Mesendoderm (in vitro differentiated cells): Measurements from ENCODE around the gene CCDC184.

Experiments used
- DNase-seq: peaks from one replicate; pipeline ENCODE4 v3.0.0; 2013
- H2AK5ac ChIP-seq: 2 replicates; pipeline ENCODE4 v1.6.1; 2013; ENCODE audit warnings: low read length, inconsistent platforms
- H2BK120ac ChIP-seq: 2 replicates; pipeline ENCODE4 v1.6.1; 2013; ENCODE audit warnings: low read depth, mild to moderate bottlenecking, low read length, moderate library complexity, mixed read lengths
- H2BK15ac ChIP-seq: replicated peaks from 2 replicates; pipeline ENCODE4 v1.6.1; 2013; ENCODE audit warnings: low read depth, mild to moderate bottlenecking, moderate library complexity
- H2BK5ac ChIP-seq: 2 replicates; pipeline ENCODE4 v1.6.1; 2013; ENCODE audit warnings: low read length, inconsistent platforms
- H3K18ac ChIP-seq: 2 replicates; pipeline ENCODE4 v1.6.1; 2013; ENCODE audit warnings: mild to moderate bottlenecking, low read length, mixed read lengths
- H3K23ac ChIP-seq: one replicate; pipeline ENCODE4 v1.6.1; 2013; ENCODE audit warnings: low read length
- H3K27ac ChIP-seq: 2 replicates; pipeline ENCODE4 v1.5.1; 2013; ENCODE audit warnings: low read depth, mild to moderate bottlenecking, inconsistent platforms, low read length, moderate library complexity
- H3K27me3 ChIP-seq: 2 replicates; pipeline ENCODE4 v1.6.1; 2013; ENCODE audit warnings: low read length, control low read depth, mild to moderate bottlenecking, inconsistent platforms; ENCODE audit not compliant: insufficient read depth, poor library complexity
- H3K36me3 ChIP-seq: 2 replicates; pipeline ENCODE4 v1.6.1; 2013; ENCODE audit warnings: low read length, inconsistent platforms; ENCODE audit not compliant: control insufficient read depth, insufficient read depth
- H3K4ac ChIP-seq: one replicate; pipeline ENCODE4 v1.6.1; 2013; ENCODE audit warnings: low read depth, mild to moderate bottlenecking, low read length, moderate library complexity
- H3K4me1 ChIP-seq: 2 replicates; pipeline ENCODE4 v1.6.1; 2013; ENCODE audit warnings: low read depth, low read length, inconsistent platforms; ENCODE audit not compliant: control insufficient read depth
- H3K4me2 ChIP-seq: 2 replicates; pipeline ENCODE4 v1.6.1; 2013; ENCODE audit warnings: low read length
- H3K4me3 ChIP-seq: 2 replicates; pipeline ENCODE4 v1.5.1; 2013; ENCODE audit warnings: mild to moderate bottlenecking, low read length
- H3K56ac ChIP-seq: one replicate; pipeline ENCODE4 v1.6.1; 2013; ENCODE audit warnings: low read length
- H3K79me1 ChIP-seq: 2 replicates; pipeline ENCODE4 v1.6.1; 2013; ENCODE audit warnings: low read length, inconsistent platforms
- H3K79me2 ChIP-seq: 2 replicates; pipeline ENCODE4 v1.6.1; 2013; ENCODE audit warnings: mild to moderate bottlenecking, low read length; ENCODE audit not compliant: control insufficient read depth, insufficient read depth
- H3K9ac ChIP-seq: 2 replicates; pipeline ENCODE4 v1.6.1; 2013; ENCODE audit warnings: low read length, inconsistent platforms
- H4K5ac ChIP-seq: one replicate; pipeline ENCODE4 v1.6.1; 2013; ENCODE audit warnings: low read length
- H4K8ac ChIP-seq: one replicate; pipeline ENCODE4 v1.6.1; 2013; ENCODE audit warnings: low read depth, mild to moderate bottlenecking, control low read depth, low read length, moderate library complexity
- WGBS: extraction: QIAGEN DNeasy Blood & Tissue Kit; methylation state at CpG from one replicate; pipeline ENCODE4 v1.1.7; 2013; ENCODE audit warnings: low lambda C conversion rate, missing lambda C conversion rate; ENCODE audit not compliant: insufficient coverage; ENCODE audit errors: extremely low coverage; 5-methylcytosine and 5-hydroxymethylcytosine counted together

CCDC184 gene

GRCh38 chr12:48187916-48188695, 4.7 kb downstream of the CCDC184 start:
- Histone ChIP-seq H3K4me2 (no peak overlapping the region), H3K18ac (no peak overlapping the region), H3K4me3 (no peak overlapping the region), H3K27me3 (peaks cover 13% of the 10 kb centered on the region), H3K79me2 (no peaks in the 10 kb centered on the region), H3K27ac (no peak overlapping the region), H2BK15ac (no peak overlapping the region), H2BK5ac (no peak overlapping the region), H2AK5ac (no peak overlapping the region), H3K23ac (no peak overlapping the region), H3K9ac (no peak overlapping the region), H3K4me1 (no peaks in the 10 kb centered on the region), H3K4ac (no peak overlapping the region), H3K56ac (no peak overlapping the region), H2BK120ac (no peak overlapping the region), H4K8ac (no peak overlapping the region), H4K5ac (no peak overlapping the region), H3K79me1 (no peaks in the 10 kb centered on the region), H3K36me3 (no peaks in the 10 kb centered on the region)
- DNase-seq = no peak
- no CpG with 5 or more reads among the region's 10 CpGs for WGBS

GRCh38 chr12:48189331-48190125, 6.1 kb downstream of the CCDC184 start:
- Histone ChIP-seq H3K27ac (no peak overlapping the region), H4K8ac (no peak overlapping the region), H3K18ac (no peak overlapping the region), H3K4me1 (no peaks in the 10 kb centered on the region), H2AK5ac (no peak overlapping the region), H2BK15ac (no peak overlapping the region), H2BK5ac (no peak overlapping the region), H3K4me3 (no peak overlapping the region), H2BK120ac (no peak overlapping the region), H4K5ac (no peak overlapping the region), H3K23ac (no peak overlapping the region), H3K36me3 (no peaks in the 10 kb centered on the region), H3K4me2 (no peak overlapping the region), H3K79me2 (no peaks in the 10 kb centered on the region), H3K79me1 (no peaks in the 10 kb centered on the region), H3K9ac (no peak overlapping the region), H3K27me3 (peaks cover 6% of the 10 kb centered on the region), H3K4ac (no peak overlapping the region), H3K56ac (no peak overlapping the region)
- WGBS = no CpG with 5 or more reads among the region's 6 CpGs
- DNase-seq = peak; percentile 79

- no peaks in the 10 kb centered on the region for H3K79me1 ChIP-seq
- H3K27ac ChIP-seq = no peak overlapping the region
- H3K4me1 ChIP-seq = no peaks in the 10 kb centered on the region
- no peak overlapping the region for H4K8ac ChIP-seq
- no peaks in the 10 kb centered on the region for H3K79me2 ChIP-seq
- H3K56ac ChIP-seq = no peak overlapping the region
- no peak overlapping the region for H3K4me3 ChIP-seq
- H2BK15ac ChIP-seq = no peak overlapping the region
- no peak overlapping the region for H2BK5ac ChIP-seq
- no peak overlapping the region for H2BK120ac ChIP-seq
- H3K4ac ChIP-seq = no peak overlapping the region
- no peak overlapping the region for H4K5ac ChIP-seq
- H3K27me3 ChIP-seq = peaks cover 3% of the 10 kb centered on the region
- H3K36me3 ChIP-seq = no peaks in the 10 kb centered on the region
- no peak overlapping the region for H2AK5ac ChIP-seq
- no peak overlapping the region for H3K18ac ChIP-seq
- no peak overlapping the region for H3K4me2 ChIP-seq
- H3K9ac ChIP-seq = no peak overlapping the region
- DNase-seq = no peak
- no peak overlapping the region for H3K23ac ChIP-seq
These were observed 7.7 kb downstream of the CCDC184 start for GRCh38 chr12:48191096-48191495.

- Histone ChIP-seq H2BK15ac (no peak overlapping the region), H3K79me1 (no peaks in the 10 kb centered on the region), H3K27ac (no peak overlapping the region), H3K9ac (no peak overlapping the region), H3K23ac (no peak overlapping the region), H3K56ac (no peak overlapping the region), H3K4me1 (peaks cover 2% of the 10 kb centered on the region), H3K79me2 (no peaks in the 10 kb centered on the region), H2BK120ac (no peak overlapping the region), H3K4ac (no peak overlapping the region), H4K8ac (no peak overlapping the region), H3K18ac (no peak overlapping the region), H3K27me3 (peaks cover 3% of the 10 kb centered on the region), H3K4me2 (no peak overlapping the region), H4K5ac (no peak overlapping the region), H2BK5ac (no peak overlapping the region), H3K36me3 (no peaks in the 10 kb centered on the region), H3K4me3 (no peak overlapping the region), H2AK5ac (no peak overlapping the region)
- WGBS = no CpG with 5 or more reads among the region's 1 CpG
- DNase-seq = no peak
These were observed 9.4 kb downstream of the CCDC184 start for GRCh38 chr12:48192861-48193260.

GRCh38 chr12:48193623-48194022, 10.2 kb downstream of the CCDC184 start:
- no peak overlapping the region for H4K8ac ChIP-seq
- WGBS = no CpG with 5 or more reads among the region's 2 CpGs
- H4K5ac ChIP-seq = no peak overlapping the region
- H3K79me2 ChIP-seq = no peaks in the 10 kb centered on the region
- no peak overlapping the region for H3K27ac ChIP-seq
- H3K23ac ChIP-seq = no peak overlapping the region
- H3K4ac ChIP-seq = no peak overlapping the region
- no peak overlapping the region for H2BK120ac ChIP-seq
- no peak overlapping the region for H3K4me3 ChIP-seq
- no peak overlapping the region for H3K56ac ChIP-seq
- no peak overlapping the region for H2AK5ac ChIP-seq
- no peaks in the 10 kb centered on the region for H3K79me1 ChIP-seq
- no peak overlapping the region for H3K4me2 ChIP-seq
- DNase-seq = no peak
- H3K9ac ChIP-seq = no peak overlapping the region
- H2BK5ac ChIP-seq = no peak overlapping the region
- no peaks in the 10 kb centered on the region for H3K36me3 ChIP-seq
- no peak overlapping the region for H2BK15ac ChIP-seq
- peaks cover 3% of the 10 kb centered on the region for H3K27me3 ChIP-seq
- H3K4me1 ChIP-seq = peaks cover 2% of the 10 kb centered on the region
- no peak overlapping the region for H3K18ac ChIP-seq
